ENCODE data around the gene DNAJC11.

DNAJC11 gene

DNA sequence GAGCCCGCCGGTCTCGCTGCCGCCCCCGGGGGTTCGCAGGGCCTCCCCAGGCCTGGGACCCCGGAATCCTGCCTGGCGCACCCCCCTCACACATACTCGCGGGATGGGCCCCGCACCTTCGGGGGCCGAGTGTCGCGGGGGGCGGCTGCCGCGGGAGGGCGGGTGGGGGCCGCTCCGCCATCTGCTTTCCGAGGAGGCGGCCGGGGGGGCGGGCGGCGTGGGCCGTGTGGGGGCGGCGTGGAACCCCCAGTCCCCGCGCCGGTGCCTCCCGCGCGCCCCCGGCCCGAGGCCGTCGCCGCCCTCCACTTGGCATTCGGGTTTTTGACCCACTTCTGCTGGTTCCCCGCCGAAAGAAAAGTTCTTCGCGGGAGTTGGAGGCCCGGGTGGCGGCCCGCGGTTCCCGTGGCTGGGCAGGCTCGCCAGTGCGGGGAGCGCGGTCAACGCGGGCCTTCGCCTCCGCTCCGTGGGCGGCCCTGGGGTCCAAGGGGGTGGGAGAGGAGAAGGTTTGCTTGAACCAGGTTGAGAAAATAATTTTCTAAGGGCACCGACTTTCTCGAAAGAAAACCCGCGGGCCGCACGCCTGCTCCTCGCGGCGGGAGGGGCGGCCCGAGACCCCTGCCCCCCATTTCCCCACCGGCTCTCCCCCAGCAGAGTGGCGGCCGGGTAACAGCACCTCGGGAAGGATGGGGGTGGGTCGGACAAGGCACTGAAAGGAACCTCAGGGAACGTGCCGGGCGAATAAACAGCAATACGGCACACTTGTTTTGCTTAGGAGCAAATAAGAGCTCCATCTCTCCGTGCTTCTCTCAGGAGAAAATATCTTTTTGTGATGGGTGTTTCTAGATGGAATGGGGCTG, 86.5 kb downstream of the DNAJC11 start:
- Histone ChIP-seq H3K27ac (ENCODE audit: insufficient read depth, low read length, poor library complexity, severe bottlenecking) (no peak overlapping the region), H3K9me3 (ENCODE audit: control insufficient read depth, low read length) (no peaks in the 10 kb centered on the region), H3K4me3 (ENCODE audit: insufficient read depth, low read depth, low read length, poor library complexity, severe bottlenecking) (peak overlapping the region; percentile 92), H3K4me1 (ENCODE audit: control insufficient read depth, insufficient read depth, low read length, poor library complexity, severe bottlenecking) (no peaks in the 10 kb centered on the region), H3K36me3 (ENCODE audit: control insufficient read depth, insufficient read depth, low read length) (peaks cover 4% of the 10 kb centered on the region), H3K27me3 (replicated peaks; ENCODE audit: control insufficient read depth, insufficient read depth, low read length, poor library complexity, severe bottlenecking) (no peaks in the 10 kb centered on the region)
- DNase-seq, result no peak

DNA sequence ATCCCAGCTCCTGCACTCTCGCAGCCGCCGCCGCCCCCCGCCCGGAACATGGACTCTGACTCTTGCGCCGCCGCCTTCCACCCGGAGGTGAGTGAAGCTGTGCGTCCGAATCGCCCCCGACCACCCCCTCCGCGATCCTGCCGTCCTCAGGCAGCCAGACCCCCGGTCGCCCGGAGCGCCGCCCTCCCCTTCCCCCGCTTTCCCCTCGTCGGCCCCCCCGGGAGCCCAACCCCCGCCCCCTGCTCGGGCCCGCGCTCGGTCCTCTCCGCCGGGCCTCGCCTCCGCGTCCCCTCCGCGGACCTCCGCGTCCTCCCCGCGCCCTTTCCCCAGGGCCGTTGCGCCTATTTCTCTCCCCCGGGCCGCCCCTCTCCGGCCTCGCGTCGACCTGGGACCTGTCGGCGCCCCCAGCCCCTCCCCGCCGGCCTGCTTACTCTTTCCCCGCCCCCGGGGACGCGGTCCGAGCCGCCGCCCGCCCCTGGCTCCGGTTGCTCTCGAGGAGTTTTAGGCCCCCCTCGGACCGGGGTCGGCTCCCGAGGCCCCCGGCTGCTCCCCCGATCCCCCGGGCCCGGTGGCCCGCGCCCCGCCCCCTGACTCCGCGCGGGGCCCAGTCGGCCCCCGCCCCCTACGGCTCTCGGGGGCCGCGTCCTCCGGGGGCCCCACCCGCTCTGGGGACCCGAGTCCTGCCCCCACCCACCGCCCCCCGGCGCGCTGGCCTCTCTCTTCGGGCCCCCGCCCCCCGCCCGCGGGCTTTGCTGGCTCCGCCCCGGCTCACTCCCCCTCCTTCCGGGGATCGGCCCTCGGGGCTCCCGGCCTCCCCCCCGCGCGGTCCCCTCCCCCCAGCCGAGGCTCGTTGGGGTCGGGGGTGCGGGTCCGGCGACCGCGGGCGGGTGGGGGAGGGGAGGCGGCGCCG, 87.3 kb downstream of the DNAJC11 start:
- Histone ChIP-seq H3K4me3 (ENCODE audit: insufficient read depth, low read depth, low read length, poor library complexity, severe bottlenecking) (peak overlapping the region; percentile 92), H3K4me1 (ENCODE audit: control insufficient read depth, insufficient read depth, low read length, poor library complexity, severe bottlenecking) (no peaks in the 10 kb centered on the region), H3K27me3 (replicated peaks; ENCODE audit: control insufficient read depth, insufficient read depth, low read length, poor library complexity, severe bottlenecking) (no peaks in the 10 kb centered on the region), H3K36me3 (ENCODE audit: control insufficient read depth, insufficient read depth, low read length) (no peaks in the 10 kb centered on the region), H3K9me3 (ENCODE audit: control insufficient read depth, low read length) (no peaks in the 10 kb centered on the region), H3K27ac (ENCODE audit: insufficient read depth, low read length, poor library complexity, severe bottlenecking) (peak overlapping the region; percentile 66)
- peak; percentile 25 to 54 (median 42) for DNase-seq

DNA sequence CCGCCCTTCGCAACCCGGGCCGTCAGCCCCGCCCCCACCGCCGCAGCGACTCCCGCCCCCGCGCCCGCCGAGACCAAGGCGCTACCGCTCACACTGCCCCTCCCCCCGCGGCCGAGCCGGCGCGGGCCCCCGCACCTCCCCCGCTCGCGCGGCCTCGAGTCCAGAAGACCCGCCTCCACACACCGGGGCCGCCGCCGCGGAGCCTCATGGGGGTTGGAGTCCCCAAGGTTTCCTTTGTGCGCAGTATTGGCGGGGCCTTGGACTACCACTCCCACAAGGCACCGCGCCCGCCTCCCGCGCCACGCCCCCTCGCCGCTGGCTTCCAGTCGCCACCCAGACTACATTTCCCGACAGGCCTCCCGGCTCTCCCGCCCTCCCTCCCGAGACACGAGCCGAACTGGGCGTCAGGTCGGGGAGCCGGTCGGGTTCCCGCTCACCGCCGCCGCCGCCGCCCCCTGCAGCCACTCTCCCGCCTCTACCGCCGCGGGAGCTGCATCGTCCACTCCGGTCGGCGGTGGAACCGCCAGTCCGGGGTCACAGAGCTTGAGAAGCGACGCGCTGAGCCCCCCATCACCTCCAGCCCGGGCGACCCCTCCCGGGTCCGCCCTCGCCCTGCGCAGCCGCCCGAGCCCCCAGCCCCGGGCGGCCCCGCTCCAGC, 88.1 kb downstream of the DNAJC11 start, which contains the start of gene PHF13:
TSS of gene PHF13 (plus strand) at position 371 of the 658 bp plus-strand sequence. CDS start 336 bp downstream, outside the sequence.
- Histone ChIP-seq H3K9me3 (ENCODE audit: control insufficient read depth, low read length) (no peaks in the 10 kb centered on the region), H3K27me3 (replicated peaks; ENCODE audit: control insufficient read depth, insufficient read depth, low read length, poor library complexity, severe bottlenecking) (no peaks in the 10 kb centered on the region), H3K4me3 (ENCODE audit: insufficient read depth, low read depth, low read length, poor library complexity, severe bottlenecking) (peak within 1 kb of the TSS; percentile 92), H3K36me3 (ENCODE audit: control insufficient read depth, insufficient read depth, low read length) (no peaks in the 10 kb centered on the region), H3K27ac (ENCODE audit: insufficient read depth, low read length, poor library complexity, severe bottlenecking) (peak within 1 kb of the TSS; percentile 71), H3K4me1 (ENCODE audit: control insufficient read depth, insufficient read depth, low read length, poor library complexity, severe bottlenecking) (no peaks in the 10 kb centered on the region)
- peak; percentile 98 to 99 (median 99) for DNase-seq

DNA sequence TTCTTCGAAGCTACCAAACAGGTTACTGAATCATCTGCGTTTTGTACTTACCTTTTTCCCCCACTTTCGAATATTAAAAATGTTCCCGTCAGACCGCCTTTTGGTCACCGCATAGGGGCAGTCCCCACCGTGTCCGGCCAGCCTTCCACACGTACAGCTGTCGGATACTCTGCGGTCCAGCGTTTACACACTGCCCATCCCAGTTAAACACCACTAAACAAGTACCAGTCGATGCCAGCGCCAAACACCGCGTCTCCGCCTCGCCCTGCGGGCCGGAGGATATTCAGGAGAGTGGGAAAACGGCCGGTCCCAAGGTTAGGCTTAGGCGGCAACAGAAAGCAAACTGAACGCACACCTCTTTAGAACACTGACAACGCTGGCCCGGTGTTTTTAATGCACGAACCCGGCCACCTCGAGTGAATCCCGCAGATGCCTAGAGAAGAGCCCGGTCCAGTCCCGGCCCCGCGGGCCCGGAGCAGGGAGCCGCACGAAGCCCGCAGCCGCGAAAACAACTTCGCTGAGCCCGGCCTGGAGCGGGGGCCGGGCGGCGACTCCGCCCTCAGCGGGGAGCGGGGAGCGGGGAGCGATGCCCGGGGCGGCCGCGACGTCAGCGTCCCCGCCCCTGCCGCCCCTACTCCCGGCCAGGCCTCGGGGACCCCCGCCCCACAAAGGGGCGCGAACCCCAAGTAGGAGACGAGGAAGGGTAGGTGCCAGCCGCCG, 88.8 kb downstream of the DNAJC11 start:
- no peaks in the 10 kb centered on the region for H3K9me3 ChIP-seq (ENCODE audit: control insufficient read depth, low read length)

DNA sequence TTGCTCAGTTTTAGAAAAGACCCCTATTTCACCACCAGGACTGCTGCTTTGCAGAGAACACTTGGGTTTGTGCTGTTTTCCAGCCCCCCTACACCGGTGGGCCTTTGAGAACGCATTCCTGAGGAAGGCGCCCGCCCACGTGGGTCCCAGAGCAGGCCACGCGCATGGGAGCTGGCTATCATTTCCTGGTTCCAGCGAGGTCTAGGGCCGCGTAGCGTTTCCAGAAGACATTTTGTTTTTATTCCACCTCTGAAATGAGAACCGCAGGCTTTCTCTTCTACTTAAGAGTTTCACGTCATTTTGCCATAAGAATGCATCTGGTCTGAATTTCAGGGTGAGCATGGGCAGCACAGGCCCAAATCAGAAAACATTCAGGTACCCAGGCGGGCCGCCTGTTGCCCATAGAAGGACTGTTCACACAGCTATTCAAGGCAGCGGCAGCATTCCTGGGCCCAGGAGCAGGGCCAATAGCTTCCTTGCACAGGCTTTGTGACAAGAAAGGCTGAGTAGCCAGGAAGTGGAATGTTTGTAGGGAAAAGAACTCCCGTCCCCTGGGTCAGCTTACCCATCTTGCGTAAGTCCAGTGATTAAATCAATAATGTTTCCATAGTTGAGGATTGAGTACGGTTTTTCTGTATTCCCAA, 97.6 kb downstream of the DNAJC11 start:
- no peak for DNase-seq
- peaks cover 1% of the 10 kb centered on the region for H3K36me3 ChIP-seq (ENCODE audit: control insufficient read depth, insufficient read depth, low read length)
- H3K4me3 ChIP-seq (ENCODE audit: insufficient read depth, low read depth, low read length, poor library complexity, severe bottlenecking), result peak overlapping the region; percentile 95
- H3K27ac ChIP-seq (ENCODE audit: insufficient read depth, low read length, poor library complexity, severe bottlenecking), result peak overlapping the region; percentile 97
- H3K9me3 ChIP-seq (ENCODE audit: control insufficient read depth, low read length), result no peaks in the 10 kb centered on the region
- no peaks in the 10 kb centered on the region for H3K27me3 ChIP-seq (replicated peaks; ENCODE audit: control insufficient read depth, insufficient read depth, low read length, poor library complexity, severe bottlenecking)
- peaks cover 28% of the 10 kb centered on the region for H3K4me1 ChIP-seq (ENCODE audit: control insufficient read depth, insufficient read depth, low read length, poor library complexity, severe bottlenecking)

More for the DNA sequence above, 88.8 kb downstream of the DNAJC11 start:
- Histone ChIP-seq H3K27ac (ENCODE audit: insufficient read depth, low read length, poor library complexity, severe bottlenecking) (peak overlapping the region; percentile 71), H3K36me3 (ENCODE audit: control insufficient read depth, insufficient read depth, low read length) (no peaks in the 10 kb centered on the region), H3K4me3 (ENCODE audit: insufficient read depth, low read depth, low read length, poor library complexity, severe bottlenecking) (peak overlapping the region; percentile 92), H3K4me1 (ENCODE audit: control insufficient read depth, insufficient read depth, low read length, poor library complexity, severe bottlenecking) (no peaks in the 10 kb centered on the region), H3K27me3 (replicated peaks; ENCODE audit: control insufficient read depth, insufficient read depth, low read length, poor library complexity, severe bottlenecking) (no peaks in the 10 kb centered on the region)
- peak in 1 of 3 donors; percentile 8 for DNase-seq

DNA sequence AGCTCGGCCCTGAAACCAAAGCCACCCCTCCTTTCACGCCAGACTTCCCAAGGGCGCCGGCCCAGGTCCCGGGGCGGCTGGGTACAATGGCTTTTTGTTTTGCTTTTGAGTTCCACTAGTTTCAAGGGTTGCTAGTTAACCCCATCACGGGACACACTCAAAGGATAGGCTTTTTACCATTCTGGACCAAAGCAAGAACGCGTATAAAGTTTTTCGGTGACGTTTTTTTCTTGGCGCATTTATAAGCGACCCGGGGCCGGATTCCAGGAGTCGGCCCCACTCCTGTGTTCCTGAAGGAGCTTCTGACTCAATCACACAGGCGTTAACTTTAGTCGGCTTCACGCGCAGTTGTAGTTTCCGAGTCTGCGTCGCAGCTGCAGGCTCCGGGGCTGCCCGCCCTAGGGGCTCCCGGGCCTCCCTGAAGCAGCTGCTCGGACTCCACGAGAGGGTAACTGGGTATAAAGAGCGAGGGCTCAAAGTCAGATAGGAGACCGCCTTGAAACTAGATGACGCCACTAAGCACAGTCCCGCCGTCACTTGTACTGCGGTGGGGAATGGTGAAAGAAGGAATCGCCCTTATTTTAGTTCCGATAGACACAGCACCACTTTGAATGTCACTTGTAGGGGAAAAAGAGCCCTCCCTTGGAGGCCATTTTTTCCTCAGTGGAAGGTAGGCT, 98.2 kb downstream of the DNAJC11 start:
- peak; percentile 27 to 40 (median 30) for DNase-seq
- Histone ChIP-seq H3K4me1 (ENCODE audit: control insufficient read depth, insufficient read depth, low read length, poor library complexity, severe bottlenecking) (peaks cover 32% of the 10 kb centered on the region), H3K9me3 (ENCODE audit: control insufficient read depth, low read length) (no peaks in the 10 kb centered on the region), H3K27ac (ENCODE audit: insufficient read depth, low read length, poor library complexity, severe bottlenecking) (peak overlapping the region; percentile 97), H3K36me3 (ENCODE audit: control insufficient read depth, insufficient read depth, low read length) (peaks cover 6% of the 10 kb centered on the region), H3K4me3 (ENCODE audit: insufficient read depth, low read depth, low read length, poor library complexity, severe bottlenecking) (peak overlapping the region; percentile 95), H3K27me3 (replicated peaks; ENCODE audit: control insufficient read depth, insufficient read depth, low read length, poor library complexity, severe bottlenecking) (no peaks in the 10 kb centered on the region)

DNA sequence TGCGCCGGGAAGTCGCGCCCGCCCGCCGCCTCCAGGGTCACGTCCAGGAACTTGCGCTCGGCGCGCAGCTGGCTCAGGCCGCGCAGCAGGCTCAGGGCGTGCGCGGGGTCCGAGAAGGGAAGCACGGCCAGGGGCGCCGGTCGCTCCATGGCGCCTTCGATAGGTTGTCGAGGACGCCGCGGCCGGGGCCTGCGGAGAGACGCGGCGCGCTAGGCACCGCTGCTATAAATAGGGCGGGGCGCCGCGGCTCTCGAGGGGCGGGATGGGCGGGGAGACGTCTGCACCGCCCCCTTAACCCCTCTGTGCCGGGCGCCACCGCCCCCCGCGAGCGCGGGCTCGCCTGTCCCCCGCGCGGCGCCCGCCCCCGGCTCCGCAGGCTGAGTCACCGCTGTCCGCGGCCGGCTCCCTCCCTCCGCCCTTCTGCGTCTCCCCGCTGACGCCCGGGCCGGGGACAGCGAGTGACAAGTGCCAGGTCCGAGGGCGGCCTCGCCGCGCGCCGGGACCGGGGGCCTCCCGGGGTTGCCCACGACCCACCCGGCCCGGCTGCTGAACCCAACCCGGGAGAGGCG, 98.9 kb downstream of the DNAJC11 start, which contains the start of gene KLHL21:
TSS of gene KLHL21 (minus strand) at position 201 of the 569 bp plus-strand sequence. CDS start at position 149, 52 bp downstream.
- peak within 1 kb of the TSS; percentile 97 for H3K27ac ChIP-seq (ENCODE audit: insufficient read depth, low read length, poor library complexity, severe bottlenecking)
- H3K36me3 ChIP-seq (ENCODE audit: control insufficient read depth, insufficient read depth, low read length), result peaks cover 12% of the 10 kb centered on the region
- peak within 1 kb of the TSS; percentile 95 for H3K4me3 ChIP-seq (ENCODE audit: insufficient read depth, low read depth, low read length, poor library complexity, severe bottlenecking)
- no peaks in the 10 kb centered on the region for H3K9me3 ChIP-seq (ENCODE audit: control insufficient read depth, low read length)
- DNase-seq, result peak; percentile 73 to 79 (median 76)
- H3K4me1 ChIP-seq (ENCODE audit: control insufficient read depth, insufficient read depth, low read length, poor library complexity, severe bottlenecking), result peaks cover 32% of the 10 kb centered on the region
- no peaks in the 10 kb centered on the region for H3K27me3 ChIP-seq (replicated peaks; ENCODE audit: control insufficient read depth, insufficient read depth, low read length, poor library complexity, severe bottlenecking)

DNA sequence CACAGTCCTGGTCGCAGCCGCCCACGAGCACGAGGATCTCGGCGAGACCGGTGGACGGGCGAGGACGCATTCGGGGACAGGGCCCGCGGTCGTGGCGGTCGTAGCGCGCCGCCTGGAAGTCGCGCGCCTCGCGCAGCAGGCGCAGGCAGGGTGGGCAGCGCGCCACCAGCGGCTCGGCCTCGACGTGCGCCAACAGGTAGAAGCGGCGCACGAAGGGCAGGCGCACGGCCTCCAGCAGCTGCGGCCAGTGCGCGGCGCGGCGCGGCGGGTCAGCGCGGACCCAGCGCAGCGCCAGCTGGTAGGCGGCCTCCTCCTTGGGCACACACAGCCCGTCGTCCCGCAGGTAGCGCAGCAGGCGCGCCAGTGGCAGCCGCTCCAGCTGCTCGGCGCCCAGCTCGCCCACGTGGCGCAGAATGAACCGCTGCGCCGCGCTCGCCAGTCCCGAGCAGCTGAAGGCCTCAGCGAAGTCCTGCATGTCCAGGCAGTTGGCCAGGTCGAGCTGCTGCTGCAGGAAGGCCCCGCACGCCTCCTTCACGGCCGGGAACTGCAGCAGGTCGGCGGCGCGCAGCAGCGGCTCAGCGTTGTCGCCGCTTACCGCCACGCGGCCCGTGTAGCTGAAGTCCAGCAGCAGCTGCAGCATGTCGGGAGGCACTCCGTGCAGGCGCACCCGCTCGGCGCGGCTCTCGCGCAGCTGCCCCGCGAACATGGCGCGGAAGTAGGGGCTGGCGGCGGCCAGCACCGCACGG, 99.5 kb downstream of the DNAJC11 start:
- H3K27ac ChIP-seq (ENCODE audit: insufficient read depth, low read length, poor library complexity, severe bottlenecking), result peak overlapping the region; percentile 97
- H3K9me3 ChIP-seq (ENCODE audit: control insufficient read depth, low read length), result no peaks in the 10 kb centered on the region
- peaks cover 32% of the 10 kb centered on the region for H3K4me1 ChIP-seq (ENCODE audit: control insufficient read depth, insufficient read depth, low read length, poor library complexity, severe bottlenecking)
- peaks cover 18% of the 10 kb centered on the region for H3K36me3 ChIP-seq (ENCODE audit: control insufficient read depth, insufficient read depth, low read length)
- H3K4me3 ChIP-seq (ENCODE audit: insufficient read depth, low read depth, low read length, poor library complexity, severe bottlenecking), result peak overlapping the region; percentile 95
- H3K27me3 ChIP-seq (replicated peaks; ENCODE audit: control insufficient read depth, insufficient read depth, low read length, poor library complexity, severe bottlenecking), result no peaks in the 10 kb centered on the region
- DNase-seq, result no peak

All from effector memory CD4-positive, alpha-beta T cell (primary cell).